GM19468 (cell line): ENCODE data around the gene ADAMTS7.
"Not testable (repeated sequence)": the region's sequence is repeated elsewhere in the genome, so short reads cannot be mapped to it uniquely, and the experiment has no call there.

Source experiments
- ATAC-seq: cut with Tn5 transposase; IDR thresholded peaks from one replicate; pipeline ENCODE4 v1.9.1; 2021; ENCODE audit warnings: mild to moderate bottlenecking, moderate library complexity, moderate number of reproducible peaks; ENCODE audit not compliant: unreplicated experiment; ENCODE audit errors: extremely low read depth

The ADAMTS7 gene, protein sequence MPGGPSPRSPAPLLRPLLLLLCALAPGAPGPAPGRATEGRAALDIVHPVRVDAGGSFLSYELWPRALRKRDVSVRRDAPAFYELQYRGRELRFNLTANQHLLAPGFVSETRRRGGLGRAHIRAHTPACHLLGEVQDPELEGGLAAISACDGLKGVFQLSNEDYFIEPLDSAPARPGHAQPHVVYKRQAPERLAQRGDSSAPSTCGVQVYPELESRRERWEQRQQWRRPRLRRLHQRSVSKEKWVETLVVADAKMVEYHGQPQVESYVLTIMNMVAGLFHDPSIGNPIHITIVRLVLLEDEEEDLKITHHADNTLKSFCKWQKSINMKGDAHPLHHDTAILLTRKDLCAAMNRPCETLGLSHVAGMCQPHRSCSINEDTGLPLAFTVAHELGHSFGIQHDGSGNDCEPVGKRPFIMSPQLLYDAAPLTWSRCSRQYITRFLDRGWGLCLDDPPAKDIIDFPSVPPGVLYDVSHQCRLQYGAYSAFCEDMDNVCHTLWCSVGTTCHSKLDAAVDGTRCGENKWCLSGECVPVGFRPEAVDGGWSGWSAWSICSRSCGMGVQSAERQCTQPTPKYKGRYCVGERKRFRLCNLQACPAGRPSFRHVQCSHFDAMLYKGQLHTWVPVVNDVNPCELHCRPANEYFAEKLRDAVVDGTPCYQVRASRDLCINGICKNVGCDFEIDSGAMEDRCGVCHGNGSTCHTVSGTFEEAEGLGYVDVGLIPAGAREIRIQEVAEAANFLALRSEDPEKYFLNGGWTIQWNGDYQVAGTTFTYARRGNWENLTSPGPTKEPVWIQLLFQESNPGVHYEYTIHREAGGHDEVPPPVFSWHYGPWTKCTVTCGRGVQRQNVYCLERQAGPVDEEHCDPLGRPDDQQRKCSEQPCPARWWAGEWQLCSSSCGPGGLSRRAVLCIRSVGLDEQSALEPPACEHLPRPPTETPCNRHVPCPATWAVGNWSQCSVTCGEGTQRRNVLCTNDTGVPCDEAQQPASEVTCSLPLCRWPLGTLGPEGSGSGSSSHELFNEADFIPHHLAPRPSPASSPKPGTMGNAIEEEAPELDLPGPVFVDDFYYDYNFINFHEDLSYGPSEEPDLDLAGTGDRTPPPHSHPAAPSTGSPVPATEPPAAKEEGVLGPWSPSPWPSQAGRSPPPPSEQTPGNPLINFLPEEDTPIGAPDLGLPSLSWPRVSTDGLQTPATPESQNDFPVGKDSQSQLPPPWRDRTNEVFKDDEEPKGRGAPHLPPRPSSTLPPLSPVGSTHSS (N-terminal part only)

DNA sequence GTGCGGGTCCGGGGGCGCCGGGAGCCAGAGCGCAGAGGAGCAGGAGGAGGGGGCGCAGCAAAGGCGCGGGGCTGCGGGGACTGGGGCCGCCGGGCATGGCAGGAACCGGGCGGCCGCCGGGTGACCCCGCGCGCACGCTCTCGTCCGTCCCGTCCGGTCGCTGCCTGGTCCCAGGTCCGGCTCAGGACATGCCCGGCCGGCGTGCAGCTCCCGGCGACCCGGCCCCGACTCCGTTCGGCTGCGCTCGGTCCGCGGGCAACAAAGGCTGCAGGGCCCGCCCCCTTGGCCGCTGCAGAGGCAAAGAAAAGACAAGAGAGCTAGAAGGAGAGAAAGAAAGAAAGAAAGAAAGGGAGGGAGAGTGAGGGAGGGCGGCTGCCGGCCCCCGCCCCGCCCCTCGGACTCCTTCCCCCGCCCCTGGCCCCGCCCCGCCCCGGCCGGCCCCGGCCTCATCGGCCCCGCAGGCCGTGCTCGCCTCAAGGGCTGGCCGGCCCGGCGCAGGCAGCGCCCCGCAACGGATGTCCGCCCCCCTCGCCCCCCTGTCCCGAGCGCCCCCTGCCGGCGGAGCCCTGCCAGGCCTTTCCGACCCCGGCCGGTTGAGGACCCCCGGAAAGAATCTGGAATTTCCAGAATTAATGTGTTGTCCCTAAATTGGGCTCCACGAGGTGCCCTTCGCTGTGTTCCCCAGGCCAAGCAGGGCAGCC, at the start of gene ADAMTS7:
ADAMTS7 (minus strand) TSS at position 341 of the 701 bp plus-strand sequence; CDS start at position 97, 244 bp downstream.
- ATAC-seq: no peak

DNA sequence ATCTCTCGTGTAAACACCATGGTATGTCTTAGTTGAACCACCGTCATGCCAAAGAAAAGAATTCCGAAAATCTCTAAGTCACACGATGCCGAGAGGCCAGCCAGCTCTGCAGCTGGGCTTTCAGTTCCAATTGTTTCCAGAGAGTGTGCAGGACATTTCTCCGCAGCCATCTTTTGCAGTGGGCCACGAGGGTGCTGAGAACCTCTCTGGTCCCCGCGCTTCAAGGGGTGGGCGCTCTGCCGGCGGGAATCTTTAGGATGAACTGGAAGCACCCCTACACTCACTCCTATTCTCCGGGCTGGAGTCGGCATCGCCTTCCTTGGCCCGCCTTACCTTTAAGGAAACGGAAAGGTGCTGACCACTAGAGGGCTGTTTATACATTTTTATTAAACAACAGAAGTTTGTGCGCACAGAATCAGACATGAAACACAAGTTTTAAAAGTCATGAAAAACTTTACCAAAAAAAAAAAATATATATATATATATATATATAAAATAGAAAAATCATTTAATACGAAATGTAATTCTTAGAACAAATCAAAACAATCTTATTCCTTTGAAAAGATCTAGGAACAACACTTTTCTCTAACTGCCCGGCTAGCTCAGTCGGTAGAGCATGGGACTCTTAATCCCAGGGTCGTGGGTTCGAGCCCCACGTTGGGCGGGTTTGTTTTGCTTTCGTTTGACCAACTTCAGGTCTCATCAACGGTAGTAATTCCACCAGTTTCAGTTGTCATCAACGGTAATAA, 48.9 kb upstream of the ADAMTS7 start:
- peak; percentile 70 for ATAC-seq

GRCh38 chr15:78855746-78856145, 44.5 kb upstream of the ADAMTS7 start:
- no peak for ATAC-seq

GRCh38 chr15:78854833-78855372, 43.6 kb upstream of the ADAMTS7 start:
- no peak for ATAC-seq

DNA sequence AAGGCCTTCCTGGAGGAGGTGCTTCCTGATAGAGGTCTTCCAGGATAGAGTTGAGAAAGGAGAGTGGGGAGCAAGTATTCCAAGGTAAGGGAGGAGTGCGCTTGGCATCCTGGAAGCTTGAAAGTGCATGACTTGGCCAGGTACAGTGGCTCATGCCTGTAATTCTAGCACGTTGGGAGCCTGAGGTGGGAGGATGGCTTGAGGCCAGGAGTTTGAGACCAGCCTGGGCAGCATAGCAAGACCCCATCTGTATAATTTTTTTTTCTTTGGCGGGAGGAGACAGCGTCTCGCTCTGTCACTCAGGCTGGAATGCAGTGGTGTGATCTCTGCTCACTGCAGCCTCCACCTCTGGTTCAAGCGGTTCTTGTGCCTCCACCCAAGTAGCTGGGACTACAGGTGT, 42.2 kb upstream of the ADAMTS7 start:
- no peak for ATAC-seq

GRCh38 chr15:78850941-78851755, 39.9 kb upstream of the ADAMTS7 start:
- no peak for ATAC-seq

GRCh38 chr15:78850352-78850751, 39.1 kb upstream of the ADAMTS7 start:
- no peak for ATAC-seq

- ATAC-seq: not testable (repeated sequence)
Observed at GRCh38 chr15:78847387-78847906, 36.2 kb upstream of the ADAMTS7 start.

DNA sequence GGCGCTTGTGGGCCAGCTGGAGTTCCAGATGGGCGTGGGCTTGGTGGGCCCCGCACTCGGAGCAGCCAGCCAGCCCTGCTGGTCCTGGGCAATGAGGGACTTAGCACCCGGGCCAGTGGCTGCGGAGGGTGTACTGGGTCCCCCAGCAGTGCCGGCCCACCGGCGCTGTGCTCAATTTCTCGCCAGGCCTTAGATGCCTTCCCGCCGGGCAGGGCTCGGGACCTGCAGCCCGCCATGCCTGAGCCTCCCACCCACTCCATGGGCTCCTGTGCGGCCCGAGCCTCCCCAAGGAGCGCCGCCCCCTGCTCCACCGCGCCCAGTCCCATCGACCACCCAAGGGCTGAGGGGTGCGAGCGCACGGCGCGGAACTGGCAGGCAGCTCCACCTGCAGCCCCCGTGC, 35.6 kb upstream of the ADAMTS7 start:
- ATAC-seq: not testable (repeated sequence)

DNA sequence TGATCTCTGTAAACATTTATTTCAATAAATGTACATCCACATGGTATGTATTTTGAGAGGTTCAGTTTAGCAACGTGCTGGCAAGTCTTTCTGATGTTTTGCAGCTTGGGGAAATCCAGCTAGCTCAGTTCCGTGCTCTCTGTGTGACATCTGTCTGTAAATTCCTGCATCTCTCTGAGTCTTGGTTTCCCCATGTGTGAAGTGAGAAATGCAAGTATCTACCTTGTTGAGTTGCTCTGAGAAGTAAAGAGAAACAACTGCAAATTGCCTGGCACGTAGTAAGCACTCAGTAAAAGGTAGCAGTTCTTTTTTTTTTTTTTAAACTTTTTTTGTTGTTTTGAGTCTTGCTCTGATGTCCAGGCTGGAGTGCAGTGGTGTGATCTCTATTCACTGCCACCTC, 31.3 kb upstream of the ADAMTS7 start:
- no peak for ATAC-seq

GRCh38 chr15:78841891-78842290, 30.6 kb upstream of the ADAMTS7 start:
- ATAC-seq: no peak

- no peak for ATAC-seq
Observed at GRCh38 chr15:78841376-78841706, 30.1 kb upstream of the ADAMTS7 start.

- no peak for ATAC-seq
Observed at GRCh38 chr15:78840661-78841375, 29.6 kb upstream of the ADAMTS7 start.

GRCh38 chr15:78839151-78839550, 27.9 kb upstream of the ADAMTS7 start:
- not testable (repeated sequence) for ATAC-seq

DNA sequence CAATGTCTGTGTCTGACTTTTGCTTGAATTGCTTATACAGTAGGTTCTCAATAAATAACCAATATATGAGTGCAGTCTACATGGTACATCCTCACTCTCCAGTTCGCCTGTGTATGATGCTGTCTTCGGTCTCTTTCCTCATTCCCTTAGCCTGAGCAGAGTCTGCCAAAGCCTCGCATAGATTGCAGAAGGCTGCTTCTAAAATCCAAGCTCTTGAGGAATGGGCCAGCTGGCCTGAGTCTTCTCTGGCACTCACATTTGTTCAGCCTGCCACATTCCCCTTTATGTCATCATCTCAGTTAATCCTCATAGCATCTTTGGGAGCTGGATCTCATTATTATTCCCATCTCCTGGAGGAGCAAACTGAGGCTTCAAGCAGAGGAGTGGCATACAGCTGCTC, 27.2 kb upstream of the ADAMTS7 start:
- no peak for ATAC-seq

GRCh38 chr15:78837543-78837942, 26.3 kb upstream of the ADAMTS7 start:
- ATAC-seq: no peak

- no peak for ATAC-seq
Observed at GRCh38 chr15:78837131-78837530, 25.9 kb upstream of the ADAMTS7 start.
